Medulla oblongata (tissue), 1 donor: ENCODE measurements around the gene RIOX2.

Source experiments
- DNase-seq: peaks from one replicate; pipeline ENCODE4 v3.0.0-alpha.2; 2015; ENCODE audit errors: extremely low spot score

Gene RIOX2

GRCh38 chr3:97954228-97954827, 17.9 kb downstream of the RIOX2 start:
- DNase-seq, result no peak

GRCh38 chr3:97952872-97953271, 19.4 kb downstream of the RIOX2 start:
- no peak for DNase-seq

GRCh38 chr3:97952280-97952679, 20.0 kb downstream of the RIOX2 start:
- DNase-seq, result no peak

- DNase-seq, result no peak
These were observed 21.9 kb downstream of the RIOX2 start for GRCh38 chr3:97950360-97950759.

- DNase-seq, result no peak
These were observed 22.5 kb downstream of the RIOX2 start for GRCh38 chr3:97949743-97950142.

GRCh38 chr3:97949110-97949485, 23.1 kb downstream of the RIOX2 start:
- no peak for DNase-seq

- DNase-seq, result no peak
These were observed 23.7 kb downstream of the RIOX2 start for GRCh38 chr3:97948351-97949109.

- DNase-seq, result no peak
These were observed 29.3 kb downstream of the RIOX2 start for GRCh38 chr3:97942801-97943546.

- DNase-seq, result no peak
These were observed 32.2 kb downstream of the RIOX2 start for GRCh38 chr3:97940034-97940433.

GRCh38 chr3:97939401-97939800, 32.8 kb downstream of the RIOX2 start:
- no peak for DNase-seq

GRCh38 chr3:97938444-97938843, 33.8 kb downstream of the RIOX2 start:
- DNase-seq, result no peak

- no peak for DNase-seq
These were observed 35.0 kb downstream of the RIOX2 start for GRCh38 chr3:97937205-97937604.

- no peak for DNase-seq
These were observed 36.4 kb downstream of the RIOX2 start for GRCh38 chr3:97935842-97936241.

GRCh38 chr3:97934980-97935695, 37.1 kb downstream of the RIOX2 start:
- DNase-seq, result no peak

- no peak for DNase-seq
These were observed 39.8 kb downstream of the RIOX2 start for GRCh38 chr3:97932387-97932801.

GRCh38 chr3:97931218-97931617, 41.0 kb downstream of the RIOX2 start:
- DNase-seq, result no peak

- no peak for DNase-seq
These were observed 42.2 kb downstream of the RIOX2 start for GRCh38 chr3:97930018-97930417.

- no peak for DNase-seq
These were observed 43.2 kb downstream of the RIOX2 start for GRCh38 chr3:97928986-97929385.

GRCh38 chr3:97927704-97928103, 44.5 kb downstream of the RIOX2 start:
- DNase-seq, result no peak

- no peak for DNase-seq
These were observed 54.3 kb downstream of the RIOX2 start for GRCh38 chr3:97917813-97918536.

- no peak for DNase-seq
These were observed 55.7 kb downstream of the RIOX2 start for GRCh38 chr3:97916576-97916975.

GRCh38 chr3:97914388-97914787, 57.8 kb downstream of the RIOX2 start:
- no peak for DNase-seq
